Left ventricle myocardium inferior (tissue), 1 donor: ENCODE results near the gene DNAJC7. TPM values are rescaled to one million over a fixed set of nuclear protein-coding genes. Genes with fewer than 3 reads are reported as not detected.

Experiments used
- DNase-seq: peaks from one replicate; pipeline ENCODE4 v3.0.0-alpha.2; 2020
- H3K27ac ChIP-seq: fragments of 200-600 bp; replicated peaks from 2 replicates; pipeline ENCODE4 v1.8.0; 2021
- H3K27me3 ChIP-seq: fragments of 200-600 bp; 2 replicates; pipeline ENCODE4 v1.8.0; 2021; ENCODE audit warnings: low read depth
- H3K36me3 ChIP-seq: fragments of 200-600 bp; 2 replicates; pipeline ENCODE4 v1.8.0; 2021
- H3K4me1 ChIP-seq: fragments of 200-600 bp; 2 replicates; pipeline ENCODE4 v1.8.0; 2021
- H3K4me3 ChIP-seq: fragments of 200-600 bp; 2 replicates; pipeline ENCODE4 v1.8.0; 2021; ENCODE audit warnings: mild to moderate bottlenecking, moderate library complexity
- H3K9me3 ChIP-seq: fragments of 200-600 bp; replicated peaks from 2 replicates; pipeline ENCODE4 v1.8.0; 2021
- CTCF ChIP-seq: fragments of 200-600 bp; IDR thresholded peaks from 2 replicates; pipeline ENCODE4 v1.8.0; 2021; ENCODE audit warnings: antibody characterized with exemption, mild to moderate bottlenecking, borderline replicate concordance
- intact Hi-C: fragments of 100-400 bp; cut with micrococcal nuclease; formaldehyde crosslinking; loops from one replicate; pipeline ENCODE4 v1.11.0; 2022
- total RNA-seq: library from RNA; stranded (reverse); fragmentation: NEBNext Ultra II Directional; extraction: Animal tissue kit (Norgen Biotek cat#: 25700); gene quantifications from one replicate; pipeline ENCODE4 v1.2.1, GENCODE V29; 2021
- donor health status: DM: no; HTN: yes; CAD: no; lungs with severe emphysema.

The DNAJC7 gene
- total RNA-seq, 1 donor from 2014 or later: 71.2 TPM

- Histone ChIP-seq H3K9me3 (no peaks in the 10 kb centered on the region), H3K36me3 (no peaks in the 10 kb centered on the region), H3K4me1 (peaks cover 4% of the 10 kb centered on the region), H3K4me3 (no peak overlapping the region), H3K27me3 (peaks cover 36% of the 10 kb centered on the region), H3K27ac (no peak overlapping the region)
- intact Hi-C loops: no loop called here
- no peak for TF ChIP-seq CTCF
- no peak for DNase-seq
Measured at GRCh38 chr17:42040818-42041217, 23.6 kb upstream of the DNAJC7 start.

- no peaks in the 10 kb centered on the region for H3K36me3 ChIP-seq
- intact Hi-C loops: no loop called here
- H3K27ac ChIP-seq: no peak overlapping the region
- H3K27me3 ChIP-seq: peaks cover 39% of the 10 kb centered on the region
- no peaks in the 10 kb centered on the region for H3K9me3 ChIP-seq
- peaks cover 4% of the 10 kb centered on the region for H3K4me1 ChIP-seq
- no peak for TF ChIP-seq CTCF
- H3K4me3 ChIP-seq: peak overlapping the region; percentile 41
- DNase-seq: no peak
Measured at GRCh38 chr17:42039794-42040763, 22.8 kb upstream of the DNAJC7 start.

- Histone ChIP-seq H3K27ac (no peak overlapping the region), H3K36me3 (no peaks in the 10 kb centered on the region), H3K27me3 (peaks cover 43% of the 10 kb centered on the region), H3K9me3 (no peaks in the 10 kb centered on the region), H3K4me3 (no peak overlapping the region), H3K4me1 (peaks cover 4% of the 10 kb centered on the region)
- no peak for TF ChIP-seq CTCF
- DNase-seq: no peak
- intact Hi-C loops: no loop called here
Measured at GRCh38 chr17:42038221-42038973, 21.2 kb upstream of the DNAJC7 start.

GRCh38 chr17:42034059-42034458, 16.8 kb upstream of the DNAJC7 start:
- TF ChIP-seq CTCF: no peak
- no peaks in the 10 kb centered on the region for H3K9me3 ChIP-seq
- no peak overlapping the region for H3K27ac ChIP-seq
- intact Hi-C loops: no loop called here
- no peaks in the 10 kb centered on the region for H3K36me3 ChIP-seq
- no peaks in the 10 kb centered on the region for H3K4me1 ChIP-seq
- H3K4me3 ChIP-seq: no peak overlapping the region
- no peak for DNase-seq
- H3K27me3 ChIP-seq: peaks cover 31% of the 10 kb centered on the region

- Histone ChIP-seq H3K27me3 (peaks cover 32% of the 10 kb centered on the region), H3K27ac (no peak overlapping the region)
- intact Hi-C loops: no loop called here
Measured at GRCh38 chr17:42031584-42031983, 14.3 kb upstream of the DNAJC7 start.

More at GRCh38 chr17:42031584-42031983, 14.3 kb upstream of the DNAJC7 start:
- H3K36me3 ChIP-seq: no peaks in the 10 kb centered on the region
- DNase-seq: peak; percentile 54
- no peak overlapping the region for H3K4me3 ChIP-seq
- H3K9me3 ChIP-seq: no peaks in the 10 kb centered on the region
- no peaks in the 10 kb centered on the region for H3K4me1 ChIP-seq
- no peak for TF ChIP-seq CTCF
